B cell (primary cell): ENCODE results near the gene BAIAP2L1.

Source experiments
- EZH2 ChIP-seq: IDR thresholded peaks from 2 replicates; pipeline ENCODE4 v1.6.1; 2012; ENCODE audit warnings: borderline replicate concordance, low read depth, mild to moderate bottlenecking, moderate library complexity, low read length; ENCODE audit not compliant: insufficient read depth, poor library complexity, severe bottlenecking
- TF ChIP-seq, protein P1 (sequence below): fragments of 200-600 bp; IDR thresholded peaks from one replicate; pipeline ENCODE4 v1.8.0; 2022; ENCODE audit warnings: antibody characterized with exemption, mild to moderate bottlenecking

- TF ChIP-seq, protein P1, sequence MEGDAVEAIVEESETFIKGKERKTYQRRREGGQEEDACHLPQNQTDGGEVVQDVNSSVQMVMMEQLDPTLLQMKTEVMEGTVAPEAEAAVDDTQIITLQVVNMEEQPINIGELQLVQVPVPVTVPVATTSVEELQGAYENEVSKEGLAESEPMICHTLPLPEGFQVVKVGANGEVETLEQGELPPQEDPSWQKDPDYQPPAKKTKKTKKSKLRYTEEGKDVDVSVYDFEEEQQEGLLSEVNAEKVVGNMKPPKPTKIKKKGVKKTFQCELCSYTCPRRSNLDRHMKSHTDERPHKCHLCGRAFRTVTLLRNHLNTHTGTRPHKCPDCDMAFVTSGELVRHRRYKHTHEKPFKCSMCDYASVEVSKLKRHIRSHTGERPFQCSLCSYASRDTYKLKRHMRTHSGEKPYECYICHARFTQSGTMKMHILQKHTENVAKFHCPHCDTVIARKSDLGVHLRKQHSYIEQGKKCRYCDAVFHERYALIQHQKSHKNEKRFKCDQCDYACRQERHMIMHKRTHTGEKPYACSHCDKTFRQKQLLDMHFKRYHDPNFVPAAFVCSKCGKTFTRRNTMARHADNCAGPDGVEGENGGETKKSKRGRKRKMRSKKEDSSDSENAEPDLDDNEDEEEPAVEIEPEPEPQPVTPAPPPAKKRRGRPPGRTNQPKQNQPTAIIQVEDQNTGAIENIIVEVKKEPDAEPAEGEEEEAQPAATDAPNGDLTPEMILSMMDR, result no peak
- TF ChIP-seq EZH2, result no peak
Observed at GRCh38 chr7:98303906-98304305, 97.0 kb downstream of the BAIAP2L1 start.
